Neural cell (in vitro differentiated cells): ENCODE data around the gene NKAIN4. TPM values are rescaled to one million over a fixed set of nuclear protein-coding genes. Genes with fewer than 3 reads are reported as not detected.

Experiments used
- H2AFZ ChIP-seq: fragments of 200-600, 300-800 bp; sonication (generic), shearing (Covaris generic); 2 replicates; pipeline ENCODE4 v1.6.0; 2014; ENCODE audit warnings: low read depth, mild to moderate bottlenecking, antibody characterized with exemption, low read length, moderate library complexity
- H3F3A ChIP-seq: fragments of 200-600 bp; shearing (Covaris generic); 2 replicates; pipeline ENCODE4 v1.6.1; 2016; ENCODE audit warnings: mild to moderate bottlenecking, moderate library complexity, mixed read lengths, antibody characterized with exemption, low read length; ENCODE audit not compliant: insufficient read depth, poor library complexity, severe bottlenecking
- H3K27ac ChIP-seq: fragments of 200-600, 300-800 bp; sonication (generic), shearing (Covaris generic); 2 replicates; pipeline ENCODE4 v1.5.1; 2014; ENCODE audit warnings: mild to moderate bottlenecking, low read length, moderate library complexity
- H3K27me3 ChIP-seq: fragments of 300-800, 200-600 bp; sonication (generic), shearing (Covaris generic); 2 replicates; pipeline ENCODE4 v1.6.0; 2014; ENCODE audit warnings: mild to moderate bottlenecking, low read depth, low read length, moderate library complexity; ENCODE audit not compliant: insufficient read depth
- H3K36me3 ChIP-seq: fragments of 300-800, 200-600 bp; sonication (generic), shearing (Covaris generic); 2 replicates; pipeline ENCODE4 v1.5.1; 2014; ENCODE audit warnings: mild to moderate bottlenecking, antibody characterized with exemption, low read length, moderate library complexity; ENCODE audit not compliant: insufficient read depth
- H3K4me2 ChIP-seq: fragments of 300-800, 200-600 bp; sonication (generic), shearing (Covaris generic); 2 replicates; pipeline ENCODE4 v1.6.0; 2014; ENCODE audit warnings: mild to moderate bottlenecking, low read length
- H3K4me3 ChIP-seq: fragments of 300-800, 200-600 bp; sonication (generic), shearing (Covaris generic); 2 replicates; pipeline ENCODE4 v1.5.1; 2014; ENCODE audit warnings: mild to moderate bottlenecking, low read length, moderate library complexity
- H3K79me2 ChIP-seq: fragments of 200-600 bp; shearing (Covaris generic); replicated peaks from 2 replicates; pipeline ENCODE4 v1.6.0; 2014; ENCODE audit warnings: mild to moderate bottlenecking, low read length, moderate library complexity; ENCODE audit not compliant: insufficient read depth
- H3K9ac ChIP-seq: fragments of 300-800, 200-600 bp; sonication (generic), shearing (Covaris generic); 2 replicates; pipeline ENCODE4 v1.6.1; 2016; ENCODE audit warnings: mild to moderate bottlenecking, low read length, mixed read lengths
- H3K9me2 ChIP-seq: fragments of 200-600 bp; shearing (Covaris generic); 2 replicates; pipeline ENCODE4 v1.6.1; 2016; ENCODE audit warnings: mild to moderate bottlenecking, low read length, mixed read lengths; ENCODE audit not compliant: insufficient read depth
- H3K9me3 ChIP-seq: fragments of 200-600, 300-800 bp; sonication (generic), shearing (Covaris generic); 2 replicates; pipeline ENCODE4 v1.6.1; 2016; ENCODE audit warnings: mild to moderate bottlenecking, mixed run types, low read length, moderate library complexity, mixed read lengths
- H4K20me1 ChIP-seq: fragments of 200-600 bp; shearing (Covaris generic); 2 replicates; pipeline ENCODE4 v1.6.1; 2016; ENCODE audit warnings: mild to moderate bottlenecking, mixed run types; ENCODE audit not compliant: insufficient read depth
- CTCF ChIP-seq: fragments of 450-650 bp; IDR thresholded peaks from 2 replicates; pipeline ENCODE4 v1.5.1; 2014; ENCODE audit warnings: antibody characterized with exemption, mild to moderate bottlenecking, moderate library complexity; ENCODE audit not compliant: poor library complexity, severe bottlenecking
- EP300 ChIP-seq: fragments of 450-650 bp; conservative IDR thresholded peaks from 2 replicates; pipeline ENCODE4 v1.6.1; 2014; ENCODE audit warnings: antibody characterized with exemption, mild to moderate bottlenecking, moderate library complexity; ENCODE audit not compliant: poor library complexity, severe bottlenecking
- EZH2 ChIP-seq: fragments of 200-600, 300-800 bp; shearing (Covaris generic), sonication (generic); IDR thresholded peaks from 2 replicates; pipeline ENCODE4 v1.6.1; 2014; ENCODE audit warnings: antibody characterized with exemption, low read length, borderline replicate concordance, mild to moderate bottlenecking; ENCODE audit not compliant: insufficient read depth, poor library complexity, severe bottlenecking
- MXI1 ChIP-seq: fragments of 450-650 bp; conservative IDR thresholded peaks from 2 replicates; pipeline ENCODE4 v1.6.1; 2014; ENCODE audit warnings: antibody characterized with exemption, mild to moderate bottlenecking; ENCODE audit not compliant: poor library complexity, severe bottlenecking
- POLR2AphosphoS5 ChIP-seq: IDR thresholded peaks from 2 replicates; pipeline ENCODE4 v1.6.1; 2012
- RAD21 ChIP-seq: fragments of 450-650 bp; conservative IDR thresholded peaks from 2 replicates; pipeline ENCODE4 v1.6.1; 2014; ENCODE audit warnings: antibody characterized with exemption, mild to moderate bottlenecking, moderate library complexity
- REST ChIP-seq: IDR thresholded peaks from 2 replicates; pipeline ENCODE4 v1.6.1; 2012; ENCODE audit warnings: borderline replicate concordance
- SMC3 ChIP-seq: fragments of 450-650 bp; conservative IDR thresholded peaks from 2 replicates; pipeline ENCODE4 v1.6.1; 2014; ENCODE audit warnings: antibody characterized with exemption, mild to moderate bottlenecking, moderate library complexity; ENCODE audit not compliant: poor library complexity
- TAF1 ChIP-seq: IDR thresholded peaks from 2 replicates; pipeline ENCODE4 v1.6.1; 2012; ENCODE audit warnings: low read depth
- polyA plus RNA-seq: library from polyadenylated mRNA; depleted of rRNA; stranded (reverse); fragments of >200 nt; gene quantifications from 2 replicates; pipeline ENCODE4 v1.2.3, GENCODE V29; 2014

Gene NKAIN4
- polyA plus RNA-seq, 1 donor from 2014 or later, result 11.2 TPM

DNA sequence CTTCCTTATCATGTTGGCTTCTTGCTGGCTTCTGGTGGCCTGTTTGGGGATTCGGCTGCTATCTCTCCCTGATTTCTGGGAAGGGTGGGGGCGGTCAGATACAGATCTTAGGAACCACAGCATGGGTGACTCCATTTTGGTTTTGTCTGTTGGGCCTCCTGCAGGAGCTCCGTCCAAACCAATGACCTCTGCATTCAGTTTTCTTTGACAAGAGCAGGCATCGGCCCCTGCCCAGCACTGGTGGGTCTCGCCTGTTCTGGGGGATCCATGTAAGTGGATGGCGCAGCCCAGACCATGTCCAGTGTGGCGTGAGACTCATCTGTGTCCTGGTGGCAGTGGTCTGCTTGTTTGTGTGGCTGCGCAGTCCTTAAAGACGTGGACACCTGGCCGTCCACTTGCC, 9.7 kb upstream of the NKAIN4 start:
- Histone ChIP-seq H3K4me2 (no peak overlapping the region), H3K36me3 (no peaks in the 10 kb centered on the region), H3F3A (no peaks in the 10 kb centered on the region), H3K79me2 (no peaks in the 10 kb centered on the region), H3K27me3 (no peaks in the 10 kb centered on the region), H3K27ac (no peak overlapping the region), H2AFZ (no peak overlapping the region), H3K4me3 (no peak overlapping the region), H3K9me3 (no peaks in the 10 kb centered on the region), H3K9me2 (no peaks in the 10 kb centered on the region), H4K20me1 (no peaks in the 10 kb centered on the region), H3K9ac (no peak overlapping the region)
- no peak for TF ChIP-seq EP300
- TF ChIP-seq CTCF, result no peak
- TF ChIP-seq RAD21, result no peak
- no peak for TF ChIP-seq MXI1
- no peak for TF ChIP-seq TAF1
- TF ChIP-seq POLR2AphosphoS5, result no peak
- TF ChIP-seq EZH2, result no peak
- TF ChIP-seq SMC3, result no peak
- TF ChIP-seq REST, result no peak

DNA sequence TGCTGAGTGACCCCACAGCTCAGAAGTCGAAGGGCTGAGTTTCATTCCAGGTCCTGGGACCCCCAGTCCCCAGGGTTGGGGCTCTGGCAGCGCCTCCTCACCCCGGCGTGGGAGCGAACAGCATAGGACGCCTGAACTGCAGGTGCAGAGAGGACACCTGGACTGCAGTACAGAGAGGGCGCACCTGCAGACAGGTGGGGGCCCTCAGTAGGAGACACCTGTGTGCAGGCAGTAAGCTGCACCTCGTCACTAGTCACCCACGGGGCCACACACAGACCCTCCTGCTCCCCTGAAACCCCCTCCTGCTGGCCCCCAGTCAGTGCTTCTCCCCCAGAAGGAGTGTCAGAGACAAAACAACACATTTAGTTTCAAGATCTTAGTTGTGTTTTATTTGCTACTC, 8.6 kb upstream of the NKAIN4 start:
- H3K9ac ChIP-seq, result no peak overlapping the region
- TF ChIP-seq SMC3 (no peak), POLR2AphosphoS5 (no peak), RAD21 (no peak), EP300 (no peak), REST (no peak), TAF1 (no peak), EZH2 (no peak), MXI1 (no peak), CTCF (no peak)
- H4K20me1 ChIP-seq, result no peaks in the 10 kb centered on the region
- H3K27ac ChIP-seq, result no peak overlapping the region
- H3K4me2 ChIP-seq, result no peak overlapping the region
- no peaks in the 10 kb centered on the region for H3K79me2 ChIP-seq
- no peaks in the 10 kb centered on the region for H3K36me3 ChIP-seq
- no peak overlapping the region for H2AFZ ChIP-seq
- H3K4me3 ChIP-seq, result no peak overlapping the region
- H3F3A ChIP-seq, result no peaks in the 10 kb centered on the region
- H3K27me3 ChIP-seq, result no peaks in the 10 kb centered on the region
- H3K9me3 ChIP-seq, result no peaks in the 10 kb centered on the region
- H3K9me2 ChIP-seq, result no peaks in the 10 kb centered on the region
